ENCODE measurements around the gene H2AZ2.
"Not testable (repeated sequence)": the region's sequence is repeated elsewhere in the genome, so short reads cannot be mapped to it uniquely, and the experiment has no call there.

Gene H2AZ2

GRCh38 chr7:44846390-44846789 is 1.5 kb downstream of the H2AZ2 start:
- not testable (repeated sequence) for H3K27me3 ChIP-seq (ENCODE audit: insufficient read depth, low read length, poor library complexity); DNase-seq; H2BK15ac ChIP-seq (replicated peaks; ENCODE audit: low read depth); H3K4me1 ChIP-seq (ENCODE audit: control insufficient read depth, low read depth, low read length); H3K4ac ChIP-seq (ENCODE audit: low read depth, low read length); H3K56ac ChIP-seq (ENCODE audit: low read length); H2AK5ac ChIP-seq (ENCODE audit: low read length); H3K23ac ChIP-seq (ENCODE audit: low read length); H2BK120ac ChIP-seq (ENCODE audit: low read depth, low read length); H2BK5ac ChIP-seq (ENCODE audit: low read length); H3K79me1 ChIP-seq (ENCODE audit: low read length); H4K5ac ChIP-seq (ENCODE audit: low read length); H3K36me3 ChIP-seq (ENCODE audit: control insufficient read depth, insufficient read depth, low read length); H3K4me3 ChIP-seq (ENCODE audit: low read length); H3K27ac ChIP-seq (ENCODE audit: low read depth, low read length); H3K18ac ChIP-seq (ENCODE audit: low read length); H4K8ac ChIP-seq (ENCODE audit: low read depth, low read length); H3K4me2 ChIP-seq (ENCODE audit: low read length); H3K9ac ChIP-seq (ENCODE audit: low read length)
- no CpG with 5 or more reads among the region's 11 CpGs for WGBS (ENCODE audit: extremely low coverage, insufficient coverage, low lambda C conversion rate)
- H3K79me2 ChIP-seq (ENCODE audit: control insufficient read depth, insufficient read depth, low read length), result peaks cover 46% of the 10 kb centered on the region

- no peaks in the 10 kb centered on the region for H3K4me1 ChIP-seq (ENCODE audit: control insufficient read depth, low read depth, low read length)
- H2BK15ac ChIP-seq (replicated peaks; ENCODE audit: low read depth), result no peak overlapping the region
- peaks cover 5% of the 10 kb centered on the region for H3K79me1 ChIP-seq (ENCODE audit: low read length)
- no peak overlapping the region for H3K56ac ChIP-seq (ENCODE audit: low read length)
- H3K27me3 ChIP-seq (ENCODE audit: insufficient read depth, low read length, poor library complexity), result no peaks in the 10 kb centered on the region
- no peaks in the 10 kb centered on the region for H3K36me3 ChIP-seq (ENCODE audit: control insufficient read depth, insufficient read depth, low read length)
- no peak overlapping the region for H3K4me2 ChIP-seq (ENCODE audit: low read length)
- H3K18ac ChIP-seq (ENCODE audit: low read length), result no peak overlapping the region
- H3K9ac ChIP-seq (ENCODE audit: low read length), result no peak overlapping the region
- H2AK5ac ChIP-seq (ENCODE audit: low read length), result no peak overlapping the region
- no peak for DNase-seq
- H3K4ac ChIP-seq (ENCODE audit: low read depth, low read length), result no peak overlapping the region
- no peak overlapping the region for H3K4me3 ChIP-seq (ENCODE audit: low read length)
- no peak overlapping the region for H2BK5ac ChIP-seq (ENCODE audit: low read length)
- no peak overlapping the region for H2BK120ac ChIP-seq (ENCODE audit: low read depth, low read length)
- H3K23ac ChIP-seq (ENCODE audit: low read length), result no peak overlapping the region
- H4K8ac ChIP-seq (ENCODE audit: low read depth, low read length), result no peak overlapping the region
- H3K79me2 ChIP-seq (ENCODE audit: control insufficient read depth, insufficient read depth, low read length), result peaks cover 52% of the 10 kb centered on the region
- H4K5ac ChIP-seq (ENCODE audit: low read length), result no peak overlapping the region
- H3K27ac ChIP-seq (ENCODE audit: low read depth, low read length), result no peak overlapping the region
These were observed 2.4 kb downstream of the H2AZ2 start for GRCh38 chr7:44845451-44845850.

GRCh38 chr7:44843440-44843839 is 4.4 kb downstream of the H2AZ2 start:
- H3K27ac ChIP-seq (ENCODE audit: low read depth, low read length); H3K4ac ChIP-seq (ENCODE audit: low read depth, low read length); H2BK15ac ChIP-seq (replicated peaks; ENCODE audit: low read depth); H2AK5ac ChIP-seq (ENCODE audit: low read length); DNase-seq; H3K79me1 ChIP-seq (ENCODE audit: low read length); H3K4me2 ChIP-seq (ENCODE audit: low read length); H3K23ac ChIP-seq (ENCODE audit: low read length); H3K56ac ChIP-seq (ENCODE audit: low read length); H3K9ac ChIP-seq (ENCODE audit: low read length); H3K27me3 ChIP-seq (ENCODE audit: insufficient read depth, low read length, poor library complexity); H4K5ac ChIP-seq (ENCODE audit: low read length); H4K8ac ChIP-seq (ENCODE audit: low read depth, low read length); H2BK120ac ChIP-seq (ENCODE audit: low read depth, low read length); H2BK5ac ChIP-seq (ENCODE audit: low read length); H3K18ac ChIP-seq (ENCODE audit: low read length); H3K4me1 ChIP-seq (ENCODE audit: control insufficient read depth, low read depth, low read length); H3K4me3 ChIP-seq (ENCODE audit: low read length); H3K36me3 ChIP-seq (ENCODE audit: control insufficient read depth, insufficient read depth, low read length): not testable (repeated sequence)
- WGBS (ENCODE audit: extremely low coverage, insufficient coverage, low lambda C conversion rate), result no CpG with 5 or more reads among the region's 5 CpGs
- peaks cover 59% of the 10 kb centered on the region for H3K79me2 ChIP-seq (ENCODE audit: control insufficient read depth, insufficient read depth, low read length)

- not testable (repeated sequence) for H3K27me3 ChIP-seq (ENCODE audit: insufficient read depth, low read length, poor library complexity); H4K5ac ChIP-seq (ENCODE audit: low read length); H3K9ac ChIP-seq (ENCODE audit: low read length); H3K23ac ChIP-seq (ENCODE audit: low read length); H3K4me3 ChIP-seq (ENCODE audit: low read length); H3K79me1 ChIP-seq (ENCODE audit: low read length); DNase-seq; H2BK120ac ChIP-seq (ENCODE audit: low read depth, low read length); H3K36me3 ChIP-seq (ENCODE audit: control insufficient read depth, insufficient read depth, low read length); H2BK15ac ChIP-seq (replicated peaks; ENCODE audit: low read depth); H2BK5ac ChIP-seq (ENCODE audit: low read length); H4K8ac ChIP-seq (ENCODE audit: low read depth, low read length); H3K27ac ChIP-seq (ENCODE audit: low read depth, low read length); H3K18ac ChIP-seq (ENCODE audit: low read length); H3K4me1 ChIP-seq (ENCODE audit: control insufficient read depth, low read depth, low read length); H3K4ac ChIP-seq (ENCODE audit: low read depth, low read length); H2AK5ac ChIP-seq (ENCODE audit: low read length); H3K56ac ChIP-seq (ENCODE audit: low read length); H3K4me2 ChIP-seq (ENCODE audit: low read length)
- no CpG with 5 or more reads among the region's 8 CpGs for WGBS (ENCODE audit: extremely low coverage, insufficient coverage, low lambda C conversion rate)
- H3K79me2 ChIP-seq (ENCODE audit: control insufficient read depth, insufficient read depth, low read length), result peaks cover 61% of the 10 kb centered on the region
These were observed 5.2 kb downstream of the H2AZ2 start for GRCh38 chr7:44842675-44843074.

GRCh38 chr7:44838751-44839150 is 9.1 kb downstream of the H2AZ2 start:
- H3K56ac ChIP-seq (ENCODE audit: low read length), result no peak overlapping the region
- H2AK5ac ChIP-seq (ENCODE audit: low read length), result no peak overlapping the region
- H2BK15ac ChIP-seq (replicated peaks; ENCODE audit: low read depth), result no peak overlapping the region
- no peak overlapping the region for H2BK5ac ChIP-seq (ENCODE audit: low read length)
- H3K9ac ChIP-seq (ENCODE audit: low read length), result no peak overlapping the region
- H4K5ac ChIP-seq (ENCODE audit: low read length), result no peak overlapping the region
- peaks cover 33% of the 10 kb centered on the region for H3K79me2 ChIP-seq (ENCODE audit: control insufficient read depth, insufficient read depth, low read length)
- peaks cover 2% of the 10 kb centered on the region for H3K36me3 ChIP-seq (ENCODE audit: control insufficient read depth, insufficient read depth, low read length)
- H3K23ac ChIP-seq (ENCODE audit: low read length), result no peak overlapping the region
- no peak overlapping the region for H3K4me2 ChIP-seq (ENCODE audit: low read length)
- H3K4ac ChIP-seq (ENCODE audit: low read depth, low read length), result no peak overlapping the region
- no peaks in the 10 kb centered on the region for H3K27me3 ChIP-seq (ENCODE audit: insufficient read depth, low read length, poor library complexity)
- no peak for DNase-seq
- H3K27ac ChIP-seq (ENCODE audit: low read depth, low read length), result no peak overlapping the region
- no peak overlapping the region for H4K8ac ChIP-seq (ENCODE audit: low read depth, low read length)
- no peak overlapping the region for H3K18ac ChIP-seq (ENCODE audit: low read length)
- peaks cover 6% of the 10 kb centered on the region for H3K79me1 ChIP-seq (ENCODE audit: low read length)
- WGBS (ENCODE audit: extremely low coverage, insufficient coverage, low lambda C conversion rate), result no CpG with 5 or more reads among the region's 2 CpGs
- no peak overlapping the region for H2BK120ac ChIP-seq (ENCODE audit: low read depth, low read length)
- H3K4me3 ChIP-seq (ENCODE audit: low read length), result no peak overlapping the region
- H3K4me1 ChIP-seq (ENCODE audit: control insufficient read depth, low read depth, low read length), result no peaks in the 10 kb centered on the region

- no peak overlapping the region for H2BK120ac ChIP-seq (ENCODE audit: low read depth, low read length)
- no peak overlapping the region for H3K56ac ChIP-seq (ENCODE audit: low read length)
- no peak for DNase-seq
- H3K9ac ChIP-seq (ENCODE audit: low read length), result no peak overlapping the region
- H3K36me3 ChIP-seq (ENCODE audit: control insufficient read depth, insufficient read depth, low read length), result peaks cover 12% of the 10 kb centered on the region
- no peak overlapping the region for H3K18ac ChIP-seq (ENCODE audit: low read length)
- H3K23ac ChIP-seq (ENCODE audit: low read length), result no peak overlapping the region
- no peak overlapping the region for H3K4me3 ChIP-seq (ENCODE audit: low read length)
- no peaks in the 10 kb centered on the region for H3K79me2 ChIP-seq (ENCODE audit: control insufficient read depth, insufficient read depth, low read length)
- H3K4me1 ChIP-seq (ENCODE audit: control insufficient read depth, low read depth, low read length), result no peaks in the 10 kb centered on the region
- no peak overlapping the region for H3K4ac ChIP-seq (ENCODE audit: low read depth, low read length)
- H4K8ac ChIP-seq (ENCODE audit: low read depth, low read length), result no peak overlapping the region
- peaks cover 2% of the 10 kb centered on the region for H3K79me1 ChIP-seq (ENCODE audit: low read length)
- H2AK5ac ChIP-seq (ENCODE audit: low read length), result no peak overlapping the region
- H3K27ac ChIP-seq (ENCODE audit: low read depth, low read length), result no peak overlapping the region
- no peak overlapping the region for H2BK5ac ChIP-seq (ENCODE audit: low read length)
- H3K27me3 ChIP-seq (ENCODE audit: insufficient read depth, low read length, poor library complexity), result no peaks in the 10 kb centered on the region
- H4K5ac ChIP-seq (ENCODE audit: low read length), result no peak overlapping the region
- WGBS (ENCODE audit: extremely low coverage, insufficient coverage, low lambda C conversion rate), result no CpG with 5 or more reads among the region's 3 CpGs
- no peak overlapping the region for H3K4me2 ChIP-seq (ENCODE audit: low read length)
- no peak overlapping the region for H2BK15ac ChIP-seq (replicated peaks; ENCODE audit: low read depth)
These were observed 20.3 kb downstream of the H2AZ2 start for GRCh38 chr7:44827567-44827966.
